Activated effector memory CD4-positive, alpha-beta T cell treated with Interleukin-2 at 50 U/mL for 16 hours (primary cell): ENCODE results near the gene SPINT4.
"Not testable (repeated sequence)": the region's sequence is repeated elsewhere in the genome, so short reads cannot be mapped to it uniquely, and the experiment has no call there.

ENCODE experiments used
- DNase-seq: peaks from one replicate; pipeline ENCODE4 v3.0.0-alpha.2; 2020

SPINT4 gene

GRCh38 chr20:45722047-45722446 is at the start of gene SPINT4:
SPINT4 (plus strand) TSS chr20:45722347; CDS start chr20:45722368, 21 bp downstream.
- no peak for DNase-seq

- no peak for DNase-seq
These were observed 49.4 kb upstream of the SPINT4 start for GRCh38 chr20:45672765-45673164.

- no peak for DNase-seq
These were observed 42.5 kb upstream of the SPINT4 start for GRCh38 chr20:45679650-45680049.

DNA sequence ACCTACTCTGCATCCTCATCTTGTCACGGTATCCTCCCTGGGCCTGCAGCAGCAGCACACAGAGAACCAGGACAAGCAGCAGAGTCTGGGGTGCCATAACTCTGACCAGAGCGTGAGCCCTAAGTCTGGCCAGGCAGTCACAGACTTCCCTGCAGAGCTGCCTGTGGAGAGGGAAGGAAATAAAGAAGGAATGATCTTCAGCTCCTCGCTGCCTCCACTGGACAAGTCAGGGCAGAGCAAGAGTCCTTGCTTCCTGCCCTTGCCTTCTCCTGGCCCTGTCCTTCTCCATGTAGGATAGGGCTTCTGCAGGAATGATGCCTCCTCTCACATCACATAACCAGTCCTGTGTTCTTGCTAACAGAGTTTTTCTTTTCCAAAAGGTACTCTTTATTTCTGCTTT is 36.3 kb upstream of the SPINT4 start:
- no peak for DNase-seq

DNA sequence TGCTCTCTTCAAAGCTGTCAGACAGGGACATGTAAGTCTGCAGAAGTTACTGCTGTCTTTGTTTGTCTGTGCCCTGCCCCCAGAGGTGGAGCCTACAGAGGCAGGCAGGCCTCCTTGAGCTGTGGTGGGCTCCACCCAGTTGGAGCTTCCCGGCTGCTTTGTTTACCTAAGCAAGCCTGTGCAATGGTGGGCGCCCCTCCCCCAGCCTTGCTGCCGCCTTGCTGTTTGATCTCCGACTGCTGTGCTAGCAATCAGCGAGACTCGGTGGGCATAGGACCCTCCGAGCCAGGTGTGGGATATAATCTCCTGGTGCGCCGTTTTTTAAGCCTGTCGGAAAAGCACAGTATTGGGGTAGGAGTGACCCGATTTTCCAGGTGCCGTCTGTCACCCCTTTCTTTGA is 28.8 kb upstream of the SPINT4 start:
- not testable (repeated sequence) for DNase-seq

GRCh38 chr20:45695496-45695895 is 26.7 kb upstream of the SPINT4 start:
- DNase-seq = no peak

- DNase-seq = no peak
These were observed 21.0 kb upstream of the SPINT4 start for GRCh38 chr20:45701104-45701503.

GRCh38 chr20:45701873-45702272 is 20.3 kb upstream of the SPINT4 start, which contains the start of gene WFDC13:
WFDC13 (plus strand) TSS chr20:45702038; CDS start chr20:45702124, 86 bp downstream.
- DNase-seq = no peak

DNA sequence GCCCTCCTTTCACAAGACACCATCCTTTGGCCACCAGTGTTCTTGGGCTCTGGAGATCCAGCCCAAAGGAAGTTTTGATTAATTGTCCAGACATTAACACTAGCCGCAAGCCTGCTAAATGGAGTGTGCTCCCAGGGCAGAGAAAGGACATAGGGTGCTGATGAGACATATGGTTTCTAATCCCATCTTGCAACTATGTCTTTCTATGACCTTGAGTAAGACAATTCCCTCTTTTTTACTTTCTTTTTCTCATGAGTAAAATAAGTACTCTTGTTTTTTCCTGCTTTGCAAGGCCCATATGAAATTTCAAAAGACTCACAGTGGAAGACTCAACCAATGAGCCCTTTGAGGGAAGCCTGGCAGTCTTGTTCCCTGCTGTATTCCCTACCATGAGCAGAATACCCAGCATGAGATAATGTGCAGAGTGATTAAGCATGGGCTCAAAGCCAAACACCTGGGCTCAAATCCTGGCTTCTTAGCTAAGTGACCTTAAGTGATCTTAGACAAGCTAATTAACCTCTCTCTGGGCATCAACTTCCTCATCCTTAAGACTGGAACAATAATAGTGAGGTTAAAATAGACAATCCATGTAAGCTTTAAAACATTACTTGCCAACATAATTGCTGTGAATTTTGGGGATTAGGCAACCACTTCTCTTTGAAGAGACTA is 17.0 kb upstream of the SPINT4 start, which contains the start of gene WFDC10B:
TSS of gene WFDC10B (minus strand) at position 51 of the 669 bp plus-strand sequence. CDS start 19,027 bp downstream, outside the sequence.
- DNase-seq = no peak

GRCh38 chr20:45716141-45716688 is 5.9 kb upstream of the SPINT4 start:
- DNase-seq = not testable (repeated sequence)

DNA sequence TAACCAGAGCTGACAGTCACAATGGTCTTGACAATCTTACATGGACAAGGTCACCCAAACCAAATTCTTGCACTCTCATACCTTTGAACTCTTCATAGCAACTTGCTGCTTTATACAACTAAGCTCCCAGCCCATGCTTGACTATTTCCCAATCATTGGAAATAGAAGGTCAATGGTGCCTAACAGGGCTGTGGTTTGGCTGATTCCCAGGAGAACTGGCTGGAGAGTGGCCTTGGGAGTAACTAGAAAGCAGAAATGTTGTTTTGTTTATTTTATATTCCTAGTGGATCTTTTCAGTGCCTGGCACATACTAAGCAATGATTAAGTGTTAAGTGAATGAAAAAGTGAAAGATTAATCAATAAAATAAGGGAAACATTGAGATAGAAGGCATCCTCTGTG is 3.0 kb downstream of the SPINT4 start:
- no peak for DNase-seq

GRCh38 chr20:45727044-45727443 is 4.9 kb downstream of the SPINT4 start:
- DNase-seq = no peak

DNA sequence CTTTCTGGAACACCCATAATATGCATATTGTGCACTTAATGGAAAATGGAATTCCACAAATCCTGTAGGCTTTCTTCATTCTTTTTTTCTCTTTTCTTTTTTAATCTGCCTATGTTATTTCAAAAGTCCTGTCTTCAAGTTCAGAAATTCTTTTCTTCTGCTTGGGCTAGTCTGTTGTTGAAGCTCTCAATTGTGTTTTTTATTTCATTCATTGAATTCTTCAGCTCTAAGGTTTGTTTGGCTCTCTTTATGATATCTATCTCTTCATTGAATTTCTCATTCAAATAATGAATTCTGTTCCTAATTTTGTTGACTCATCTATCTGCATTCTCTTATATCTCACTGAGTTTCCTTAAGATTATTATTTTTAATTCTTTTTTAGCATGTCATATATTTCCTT is 10.1 kb downstream of the SPINT4 start:
- DNase-seq = no peak

- DNase-seq = no peak
These were observed 13.4 kb downstream of the SPINT4 start for GRCh38 chr20:45735552-45735951.

DNA sequence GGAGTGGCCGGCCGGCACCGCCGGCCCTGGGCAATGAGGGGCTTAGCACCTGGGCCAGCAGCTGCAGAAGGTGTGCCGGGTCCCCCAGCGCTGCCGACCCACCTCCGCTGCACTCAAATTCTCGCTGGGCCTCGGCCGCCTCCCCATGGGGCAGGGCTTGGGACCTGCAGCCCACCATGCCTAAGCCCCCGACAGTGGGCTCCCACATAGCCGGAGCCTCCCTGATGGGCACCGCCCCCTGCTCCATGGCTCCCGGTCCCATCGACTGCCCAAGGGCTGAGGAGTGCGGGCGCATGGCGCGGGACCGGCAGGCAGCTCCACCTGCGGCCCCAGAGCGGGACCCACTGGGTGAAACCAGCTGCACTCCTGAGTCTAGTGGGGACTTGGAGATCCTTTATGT is 13.8 kb downstream of the SPINT4 start:
- no peak for DNase-seq

DNA sequence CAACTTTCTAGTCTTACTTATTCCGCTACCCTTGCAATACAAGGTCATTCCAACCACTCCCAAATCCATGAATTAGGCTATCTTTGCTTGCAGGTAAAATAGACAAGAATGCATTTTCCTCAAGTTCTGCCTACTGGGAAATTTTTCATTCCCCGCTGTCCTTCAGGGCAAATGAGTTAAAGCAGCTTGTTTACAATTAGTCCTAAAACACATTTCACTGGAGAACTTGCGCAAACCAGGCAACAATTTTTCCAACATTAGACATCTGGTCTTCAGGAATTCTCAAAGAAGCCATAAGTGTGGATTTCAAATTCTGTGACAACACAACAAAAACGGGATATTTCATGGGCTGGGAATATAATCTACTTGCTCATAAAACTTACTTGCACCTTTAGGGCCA is 20.4 kb downstream of the SPINT4 start:
- DNase-seq = no peak

DNA sequence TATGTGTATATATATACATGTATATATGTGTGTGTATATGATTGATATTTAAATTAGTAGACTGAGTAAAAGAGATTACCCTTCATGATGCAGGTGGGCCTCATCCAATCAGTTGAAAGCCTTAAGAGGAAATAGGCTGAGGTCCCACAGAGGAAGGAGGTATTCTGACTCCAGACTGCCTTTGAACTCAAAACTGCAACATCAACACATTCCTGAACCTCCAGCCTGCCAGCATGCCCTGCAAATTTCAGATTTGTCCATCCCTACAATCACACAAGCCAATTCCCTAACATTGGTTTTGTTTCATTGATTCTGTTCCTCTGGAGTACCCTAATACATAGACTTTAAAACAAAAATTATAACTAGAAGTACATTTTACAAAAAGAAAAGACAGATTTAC is 22.9 kb downstream of the SPINT4 start:
- no peak for DNase-seq

DNA sequence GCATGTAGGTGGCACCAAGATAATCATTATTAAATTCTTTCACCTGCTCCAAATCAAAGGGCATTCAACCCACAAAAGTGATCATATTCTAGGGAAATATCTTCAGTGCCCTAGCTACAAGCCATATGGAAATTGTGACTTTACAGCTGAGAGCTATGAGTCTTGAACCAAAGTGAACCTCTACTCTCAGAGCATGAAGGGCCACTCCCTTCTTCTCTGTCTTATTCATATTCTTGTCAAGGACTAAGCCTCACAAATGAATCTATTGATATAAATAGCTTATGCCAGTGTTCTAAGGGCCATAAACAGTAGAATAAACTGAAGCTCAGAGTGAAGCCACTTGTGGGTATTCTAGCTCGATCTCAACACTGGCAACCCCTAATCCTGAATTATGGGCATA is 29.6 kb downstream of the SPINT4 start:
- DNase-seq = no peak

GRCh38 chr20:45752746-45753145 is 30.6 kb downstream of the SPINT4 start:
- DNase-seq = no peak

GRCh38 chr20:45758096-45758495 is 35.9 kb downstream of the SPINT4 start:
- DNase-seq = no peak

- DNase-seq = not testable (repeated sequence)
These were observed 37.8 kb downstream of the SPINT4 start for GRCh38 chr20:45759921-45760320.

- DNase-seq = not testable (repeated sequence)
These were observed 39.8 kb downstream of the SPINT4 start for GRCh38 chr20:45761966-45762365.

DNA sequence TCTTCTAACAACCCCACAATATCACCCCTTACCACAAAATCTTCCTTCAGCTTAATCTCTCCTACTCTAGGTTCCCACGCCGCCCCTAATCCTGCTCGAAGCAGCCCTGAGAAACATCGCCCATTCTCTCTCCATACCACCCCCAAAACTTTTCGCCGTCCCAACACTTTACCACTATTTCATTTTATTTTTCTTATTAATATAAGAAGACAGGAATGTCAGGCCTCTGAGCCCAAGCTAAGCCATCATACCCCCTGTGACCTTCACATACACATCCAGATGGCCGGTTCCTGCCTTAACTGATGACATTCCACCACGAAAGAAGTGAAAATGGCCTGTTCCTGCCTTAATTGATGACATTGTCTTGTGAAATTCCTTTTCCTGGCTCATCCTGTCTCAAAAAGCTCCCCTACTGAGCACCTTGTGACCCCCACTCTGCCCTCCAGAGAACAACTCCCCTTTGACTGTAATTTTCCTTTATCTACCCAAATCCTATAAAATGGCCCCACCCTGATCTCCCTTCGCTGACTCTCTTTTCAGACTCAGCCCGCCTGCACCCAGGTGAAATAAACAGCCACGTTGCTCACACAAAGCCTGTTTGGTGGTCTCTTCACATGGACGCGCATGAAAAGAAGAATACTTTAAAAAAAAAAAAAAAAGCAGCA is 42.6 kb downstream of the SPINT4 start:
- DNase-seq = not testable (repeated sequence)

DNA sequence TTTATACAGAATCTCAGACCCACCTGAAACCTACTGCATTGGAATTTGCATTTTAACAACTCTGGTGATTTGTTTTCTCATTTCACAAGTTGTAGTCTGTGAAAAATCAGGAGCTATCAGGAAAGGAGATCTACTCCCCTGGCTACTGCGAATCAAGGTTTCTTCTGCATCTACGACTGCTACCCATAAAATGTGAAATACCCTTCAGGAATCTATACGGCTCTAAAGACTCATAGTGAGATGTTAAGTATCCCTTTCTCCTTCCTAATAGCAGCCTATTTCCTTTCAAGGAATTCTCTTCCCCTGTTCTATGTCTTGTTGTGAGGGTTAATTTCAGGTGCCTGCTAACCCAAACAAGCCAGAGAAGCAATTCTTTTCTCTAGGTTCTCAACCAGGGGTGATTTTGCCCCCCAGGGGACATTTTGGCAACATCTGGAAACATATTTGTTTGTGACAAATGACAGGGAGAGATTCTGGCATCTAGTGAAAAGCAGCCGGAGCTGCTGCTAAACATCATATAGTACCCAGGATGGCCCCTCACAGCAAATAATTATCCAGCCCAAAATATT is 43.2 kb downstream of the SPINT4 start:
- DNase-seq = no peak
